A375 (cell line): Measurements from ENCODE around the gene ERMN. TPM values are rescaled to one million over a fixed set of nuclear protein-coding genes. Genes with fewer than 3 reads are reported as not detected.

Experiments used
- total RNA-seq: library from RNA; depleted of rRNA; stranded (reverse); fragments of >200 nt; shearing (Covaris generic); gene quantifications from 2 replicates; pipeline ENCODE4 v1.2.3, GENCODE V29; 2014; rRNA removed

ERMN gene, protein sequence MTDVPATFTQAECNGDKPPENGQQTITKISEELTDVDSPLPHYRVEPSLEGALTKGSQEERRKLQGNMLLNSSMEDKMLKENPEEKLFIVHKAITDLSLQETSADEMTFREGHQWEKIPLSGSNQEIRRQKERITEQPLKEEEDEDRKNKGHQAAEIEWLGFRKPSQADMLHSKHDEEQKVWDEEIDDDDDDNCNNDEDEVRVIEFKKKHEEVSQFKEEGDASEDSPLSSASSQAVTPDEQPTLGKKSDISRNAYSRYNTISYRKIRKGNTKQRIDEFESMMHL
- total RNA-seq, result not detected in 2 replicates

DNA sequence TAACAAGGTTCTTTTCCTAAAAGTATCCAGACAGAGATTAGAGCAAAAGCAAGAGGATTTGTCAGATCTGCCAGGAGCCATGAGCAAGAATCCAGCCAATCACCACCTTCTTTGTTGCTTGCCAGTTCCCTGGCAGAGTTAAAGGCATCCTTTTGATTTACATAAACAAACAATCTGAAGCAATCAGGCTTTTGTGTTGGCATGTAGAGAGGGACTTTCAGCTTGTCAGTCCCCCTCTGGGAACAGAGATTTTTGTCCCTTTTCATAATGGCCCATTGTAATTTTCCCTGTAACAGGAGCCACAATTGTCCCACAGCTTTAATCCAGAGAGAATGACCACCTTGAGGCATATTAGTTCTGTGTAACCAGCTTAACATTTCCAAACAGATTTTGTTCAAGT lies at the start of gene ERMN:
Gene ERMN, minus strand, starts transcription at position 39 of the 400 bp plus-strand sequence. CDS start 182 bp downstream, outside the sequence.

Other genes with a start within 250 kb of the ERMN start
- 1.1 and 1.5 TPM in 2 replicates for gene GALNT5, start 68.1 kb downstream of the ERMN start, total RNA-seq
- not detected in 2 replicates for gene CYTIP, start 118.3 kb upstream of the ERMN start, total RNA-seq